IMR-90 (cell line): Measurements from ENCODE around the gene FZD4. TPM values are rescaled to one million over a fixed set of nuclear protein-coding genes. Genes with fewer than 3 reads are reported as not detected.

Source experiments
- ATAC-seq: fragments of 200-7000 bp; cut with Tn5 transposase; 2 replicates; pipeline ENCODE4 v1.9.1; 2020; ENCODE audit warnings: low read depth, mild to moderate bottlenecking, moderate library complexity
- BruUV-seq: library from RNA; stranded (reverse); fragments of 400-500 nt; replicated peaks from 2 replicates; lab custom pipeline; 2021; lab: Mats Ljungman, UMichigan
- CTCF ChIA-PET: fragments of 300-600 bp; formaldehyde crosslinking; extraction: SDS; loops from one replicate; lab custom pipeline; 2021; ENCODE audit warnings: antibody characterized with exemption; lab: Yijun Ruan, JAX
- POLR2A ChIA-PET: fragments of 300-600 bp; sonication (Branson Sonifier 250); formaldehyde crosslinking; loops from one replicate; lab custom pipeline; 2022; ENCODE audit warnings: antibody characterized with exemption; ENCODE audit not compliant: unreplicated experiment; lab: Charles Lee
- DNase-seq: peaks from one replicate; pipeline ENCODE4 v3.0.0; 2013
- H2AFZ ChIP-seq: replicated peaks from 2 replicates; pipeline ENCODE3; 2013; ENCODE audit warnings: low read length, mild to moderate bottlenecking; ENCODE audit not compliant: poor library complexity
- H2AK5ac ChIP-seq: 2 replicates; pipeline ENCODE4 v1.6.1; 2013; ENCODE audit warnings: low read depth, low read length, inconsistent platforms
- H2AK9ac ChIP-seq: replicated peaks from 2 replicates; pipeline ENCODE3; 2013; ENCODE audit warnings: mild to moderate bottlenecking, low read depth, low read length, moderate library complexity; ENCODE audit not compliant: poor library complexity
- H2BK120ac ChIP-seq: 2 replicates; pipeline ENCODE4 v1.6.1; 2013; ENCODE audit warnings: low read depth, low read length, inconsistent platforms
- H2BK15ac ChIP-seq: 3 replicates; pipeline ENCODE4 v1.6.1; 2013; ENCODE audit warnings: low read depth, low read length, inconsistent platforms
- H2BK20ac ChIP-seq: 2 replicates; pipeline ENCODE4 v1.6.1; 2013; ENCODE audit warnings: low read depth, mild to moderate bottlenecking, inconsistent platforms, low read length, moderate library complexity
- H2BK5ac ChIP-seq: 2 replicates; pipeline ENCODE4 v1.6.1; 2013; ENCODE audit warnings: mild to moderate bottlenecking, low read depth, low read length, inconsistent platforms; ENCODE audit not compliant: poor library complexity, severe bottlenecking
- H3K14ac ChIP-seq: replicated peaks from 2 replicates; pipeline ENCODE4 v1.6.1; 2013; ENCODE audit warnings: low read depth, low read length, inconsistent platforms
- H3K18ac ChIP-seq: 2 replicates; pipeline ENCODE4 v1.6.1; 2013; ENCODE audit warnings: low read depth, low read length, control low read depth
- H3K23ac ChIP-seq: 2 replicates; pipeline ENCODE4 v1.6.1; 2013; ENCODE audit warnings: low read depth, low read length, inconsistent platforms
- H3K27ac ChIP-seq: 2 replicates; pipeline ENCODE4 v1.5.1; 2013; ENCODE audit warnings: mild to moderate bottlenecking, control low read depth, low read length; ENCODE audit not compliant: insufficient read depth
- H3K27me3 ChIP-seq: 2 replicates; pipeline ENCODE4 v1.6.1; 2013; ENCODE audit warnings: low read length; ENCODE audit not compliant: control insufficient read depth, insufficient read depth
- H3K36me3 ChIP-seq: 2 replicates; pipeline ENCODE4 v1.6.1; 2013; ENCODE audit warnings: low read length, mixed read lengths; ENCODE audit not compliant: control insufficient read depth, insufficient read depth
- H3K4ac ChIP-seq: 2 replicates; pipeline ENCODE4 v1.6.1; 2013; ENCODE audit warnings: low read depth, low read length, inconsistent platforms
- H3K4me1 ChIP-seq: 2 replicates; pipeline ENCODE4 v1.6.1; 2013; ENCODE audit warnings: low read length, mixed read lengths; ENCODE audit not compliant: control insufficient read depth, insufficient read depth
- H3K4me2 ChIP-seq: 2 replicates; pipeline ENCODE4 v1.6.1; 2013; ENCODE audit warnings: low read depth, mild to moderate bottlenecking, control low read depth, low read length, moderate library complexity
- H3K4me3 ChIP-seq: 2 replicates; pipeline ENCODE4 v1.5.1; 2013; ENCODE audit warnings: low read depth, mild to moderate bottlenecking, control low read depth, low read length, moderate library complexity; ENCODE audit not compliant: insufficient read depth
- H3K56ac ChIP-seq: 2 replicates; pipeline ENCODE4 v1.6.1; 2013; ENCODE audit warnings: low read length, inconsistent platforms; ENCODE audit not compliant: insufficient read depth; ENCODE audit errors: extremely low read depth
- H3K79me1 ChIP-seq, 2 experiments: 2 replicates each; pipeline ENCODE4 v1.6.1; 2013; ENCODE audit warnings: low read length in 2 of 2, inconsistent platforms in 1 of 2, low read depth in 1 of 2
- H3K9ac ChIP-seq: 2 replicates; pipeline ENCODE4 v1.6.1; 2013; ENCODE audit warnings: low read depth, low read length, control low read depth
- H3K9me1 ChIP-seq: 2 replicates; pipeline ENCODE4 v1.6.1; 2013; ENCODE audit warnings: low read length, inconsistent platforms; ENCODE audit not compliant: insufficient read depth
- H3K9me3 ChIP-seq: 2 replicates; pipeline ENCODE4 v1.6.1; 2013; ENCODE audit warnings: low read length; ENCODE audit not compliant: control insufficient read depth, insufficient read depth
- H4K20me1 ChIP-seq: 2 replicates; pipeline ENCODE4 v1.6.1; 2013; ENCODE audit warnings: low read length, inconsistent platforms; ENCODE audit not compliant: insufficient read depth
- H4K5ac ChIP-seq: 2 replicates; pipeline ENCODE4 v1.6.1; 2013; ENCODE audit warnings: mild to moderate bottlenecking, low read depth, low read length, control low read depth
- H4K8ac ChIP-seq, 2 experiments: 2 replicates each; pipeline ENCODE4 v1.6.1; 2013; ENCODE audit warnings: low read depth in 2 of 2, low read length in 2 of 2, control low read depth in 1 of 2, inconsistent platforms in 1 of 2
- H4K91ac ChIP-seq: 2 replicates; pipeline ENCODE4 v1.6.1; 2013; ENCODE audit warnings: low read depth, low read length, inconsistent platforms; ENCODE audit not compliant: insufficient read depth
- POLR2A ChIP-seq: IDR thresholded peaks from 2 replicates; pipeline ENCODE4 v1.6.1; 2012; ENCODE audit warnings: mild to moderate bottlenecking, low read depth, low read length
- RAD21 ChIP-seq: IDR thresholded peaks from 2 replicates; pipeline ENCODE4 v1.6.1; 2012; ENCODE audit warnings: low read length, improper control_type of control experiment
- WGBS, 2 experiments: methylation state at CpG; one replicate each; pipeline versions ENCODE4 v1.1.5 to v1.1.7; 2013; ENCODE audit warnings: missing lambda C conversion rate in 2 of 2; ENCODE audit not compliant: insufficient read length in 1 of 2; ENCODE audit errors: extremely low coverage in 2 of 2; 5-methylcytosine and 5-hydroxymethylcytosine counted together
- dilution Hi-C: fragments of 300-500 bp; cut with HindIII; formaldehyde crosslinking; loops from one replicate; pipeline ENCODE4 v1.14.3; 2018; ENCODE audit warnings: low sequenced_read_pairs; ENCODE audit not compliant: unreplicated experiment
- in situ Hi-C: fragments of 300-500 bp; cut with MboI; formaldehyde crosslinking; loops from 3 replicates; pipeline ENCODE4 v1.14.3; 2019; ENCODE audit warnings: low sequenced_read_pairs, inconsistent platforms, mixed read lengths
- intact Hi-C: fragments of 100-400 bp; cut with micrococcal nuclease; formaldehyde crosslinking; loops from 2 replicates; pipeline ENCODE4 v1.10.0; 2022
- polyA plus RNA-seq, 3 experiments: library from polyadenylated mRNA; depleted of rRNA; stranded (reverse); fragments of >200 nt; gene quantifications; 2 replicates each; pipeline ENCODE4 v1.2.3, GENCODE V29; 2012; ENCODE audit warnings: low replicate concordance in 1 of 3
- total RNA-seq: library from RNA; depleted of rRNA; stranded (reverse); fragments of >200 nt; gene quantifications from 2 replicates; pipeline ENCODE4 v1.2.3, GENCODE V29; 2012
- TF ChIP-seq, protein P1 (sequence below): conservative IDR thresholded peaks from 2 replicates; pipeline ENCODE4 v1.5.1; 2012; ENCODE audit warnings: mild to moderate bottlenecking, low read depth, low read length, improper control_type of control experiment

The FZD4 gene
- total and polyA plus RNA-seq, 2 of the 4 experiments (the other 2 are of a cell fraction) = 3.7 to 7.7 TPM

GRCh38 chr11:86955111-86955360 lies 159 bp downstream of the FZD4 start:
- no TSS peak for BruUV-seq
- Histone ChIP-seq H3K27me3 (peaks cover 6% of the 10 kb centered on the region; the same call in 1 of the 2 replicates), H3K23ac (0 out of 2 replicates have a peak overlapping the region, but pooled peaks have one; percentile 72), H3K4me2 (peak overlapping the region; percentile 80), H3K9me1 (peaks cover 5% of the 10 kb centered on the region; the same call in 1 of the 2 replicates), H2BK20ac (no peak overlapping the region), H4K91ac (no peak overlapping the region; the same call in 1 of the 2 replicates), H4K8ac (no peak overlapping the region), H3K14ac (no peak overlapping the region), H3K4me3 (peak overlapping the region; percentile 84), H3K27ac (peak overlapping the region; percentile 62; the same call in 1 of the 2 replicates), H3K4me1 (peaks cover 12% of the 10 kb centered on the region), H3K79me1 (peaks cover 9 to 24% of the 10 kb centered on the region in 2 experiments; a peak in 3 of 4 replicates), H3K56ac (no peak overlapping the region), H3K18ac (no peak overlapping the region), H4K5ac (no peak overlapping the region), H3K9me3 (no peaks in the 10 kb centered on the region), H2BK5ac (peak overlapping the region; percentile 11), H2BK15ac (no peak overlapping the region; the same call in 2 of the 3 replicates), H2AK5ac (no peak overlapping the region), H3K9ac (peak overlapping the region; percentile 52), H3K4ac (no peak overlapping the region), H2AFZ (peak overlapping the region; percentile 91), H3K36me3 (peaks cover 7% of the 10 kb centered on the region; the same call in 1 of the 2 replicates), H4K20me1 (no peaks in the 10 kb centered on the region; the same call in 1 of the 2 replicates), H2AK9ac (no peak overlapping the region), H2BK120ac (no peak overlapping the region)
- ATAC-seq = no peak
- ChIA-PET POLR2A (no interaction called here), CTCF (interaction anchor here (1.0 kb wide), 2 partner anchors 16 to 33 kb away, joined by 4 read pairs; no protein-coding TSS in a partner anchor)
- in situ Hi-C loops = no loop called here
- DNase-seq = no peak
- TF ChIP-seq, protein P1, sequence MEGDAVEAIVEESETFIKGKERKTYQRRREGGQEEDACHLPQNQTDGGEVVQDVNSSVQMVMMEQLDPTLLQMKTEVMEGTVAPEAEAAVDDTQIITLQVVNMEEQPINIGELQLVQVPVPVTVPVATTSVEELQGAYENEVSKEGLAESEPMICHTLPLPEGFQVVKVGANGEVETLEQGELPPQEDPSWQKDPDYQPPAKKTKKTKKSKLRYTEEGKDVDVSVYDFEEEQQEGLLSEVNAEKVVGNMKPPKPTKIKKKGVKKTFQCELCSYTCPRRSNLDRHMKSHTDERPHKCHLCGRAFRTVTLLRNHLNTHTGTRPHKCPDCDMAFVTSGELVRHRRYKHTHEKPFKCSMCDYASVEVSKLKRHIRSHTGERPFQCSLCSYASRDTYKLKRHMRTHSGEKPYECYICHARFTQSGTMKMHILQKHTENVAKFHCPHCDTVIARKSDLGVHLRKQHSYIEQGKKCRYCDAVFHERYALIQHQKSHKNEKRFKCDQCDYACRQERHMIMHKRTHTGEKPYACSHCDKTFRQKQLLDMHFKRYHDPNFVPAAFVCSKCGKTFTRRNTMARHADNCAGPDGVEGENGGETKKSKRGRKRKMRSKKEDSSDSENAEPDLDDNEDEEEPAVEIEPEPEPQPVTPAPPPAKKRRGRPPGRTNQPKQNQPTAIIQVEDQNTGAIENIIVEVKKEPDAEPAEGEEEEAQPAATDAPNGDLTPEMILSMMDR = no peak
- peak; percentile 78; the same call in 1 of the 2 replicates for TF ChIP-seq POLR2A
- TF ChIP-seq RAD21 = no peak
- dilution Hi-C loops = no loop called here
- intact Hi-C loops = no loop called here
- 1% methylated on average over 21 of the region's 32 CpGs; no CpG with 5 or more reads in 1 of the 2 experiments for WGBS, 2 experiments
